ENCODE data around the gene SERPINF2. TPM values are rescaled to one million over a fixed set of nuclear protein-coding genes. Genes with fewer than 3 reads are reported as not detected.
"Not testable (repeated sequence)": the region's sequence is repeated elsewhere in the genome, so short reads cannot be mapped to it uniquely, and the experiment has no call there.

Gene SERPINF2
- total RNA-seq, 1 donor from 2014 or later: not detected

DNA sequence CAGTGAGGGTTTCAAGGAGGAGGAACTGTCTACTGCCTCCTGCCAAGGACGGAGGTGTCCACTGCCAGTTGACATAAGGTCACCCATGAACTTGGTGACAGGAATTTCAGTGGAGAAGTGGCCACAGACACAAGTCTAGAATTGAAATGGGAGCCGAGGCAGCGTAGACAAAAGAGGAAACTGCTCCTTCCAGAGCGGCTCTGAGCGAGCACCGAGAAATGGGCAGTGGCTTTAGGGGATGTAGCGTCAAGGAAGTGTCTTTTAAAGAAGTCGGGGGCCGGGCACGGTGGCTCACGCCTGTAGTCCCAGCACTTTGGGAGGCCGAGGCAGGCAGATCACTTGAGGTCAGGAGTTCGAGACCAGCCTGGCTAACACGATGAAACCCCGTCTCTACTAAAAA is 16.1 kb downstream of the SERPINF2 start:
- FAIRE-seq (no peak), DNase-seq (ENCODE audit: low spot score in 2 of 2) (no peak)

DNA sequence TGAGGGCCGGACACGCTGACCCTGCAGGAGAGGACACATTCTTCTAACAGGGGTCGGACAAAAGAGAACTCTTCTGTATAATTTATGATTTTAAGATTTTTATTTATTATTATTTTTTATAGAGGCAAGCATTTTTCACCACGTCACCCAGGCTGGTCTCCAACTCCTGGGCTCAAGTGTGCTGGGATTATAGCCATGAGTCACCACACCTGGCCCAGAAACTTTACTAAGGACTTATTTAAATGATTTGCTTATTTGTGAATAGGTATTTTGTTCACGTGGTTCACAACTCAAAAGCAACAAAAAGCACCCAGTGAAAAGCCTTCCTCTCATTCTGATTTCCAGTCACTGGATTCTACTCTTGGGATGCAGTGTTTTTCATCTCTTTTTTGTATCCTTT is 16.9 kb downstream of the SERPINF2 start:
- no peak for FAIRE-seq
- DNase-seq (ENCODE audit: low spot score in 2 of 2): no peak

DNA sequence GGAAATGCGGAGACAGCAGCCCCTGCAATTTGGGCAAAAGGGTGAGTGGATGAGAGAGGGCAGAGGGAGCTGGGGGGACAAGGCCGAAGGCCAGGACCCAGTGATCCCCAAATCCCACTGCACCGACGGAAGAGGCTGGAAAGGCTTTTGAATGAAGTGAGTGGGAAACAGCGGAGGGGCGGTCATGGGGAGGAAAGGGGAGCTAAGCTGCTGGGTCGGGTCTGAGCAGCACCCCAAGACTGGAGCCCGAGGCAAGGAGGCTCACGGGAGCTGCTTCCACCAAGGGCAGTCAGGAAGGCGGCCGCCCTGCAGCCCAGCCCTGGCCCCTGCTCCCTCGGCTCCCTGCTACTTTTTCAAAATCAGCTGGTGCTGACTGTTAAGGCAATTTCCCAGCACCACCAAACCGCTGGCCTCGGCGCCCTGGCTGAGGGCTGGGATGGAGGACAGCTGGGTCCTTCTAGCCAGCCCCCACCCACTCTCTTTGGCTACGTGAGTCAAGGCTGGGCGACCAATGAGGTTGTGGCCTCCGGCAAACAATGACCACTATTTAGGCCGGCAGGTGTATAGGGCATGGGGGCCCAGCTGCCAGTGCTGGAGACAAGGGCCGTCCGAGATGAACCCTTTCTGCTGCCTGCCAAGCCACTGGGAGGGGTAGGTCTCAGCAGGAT is 19.7 kb downstream of the SERPINF2 start:
- FAIRE-seq (no peak), DNase-seq (ENCODE audit: low spot score in 2 of 2) (no peak)

DNA sequence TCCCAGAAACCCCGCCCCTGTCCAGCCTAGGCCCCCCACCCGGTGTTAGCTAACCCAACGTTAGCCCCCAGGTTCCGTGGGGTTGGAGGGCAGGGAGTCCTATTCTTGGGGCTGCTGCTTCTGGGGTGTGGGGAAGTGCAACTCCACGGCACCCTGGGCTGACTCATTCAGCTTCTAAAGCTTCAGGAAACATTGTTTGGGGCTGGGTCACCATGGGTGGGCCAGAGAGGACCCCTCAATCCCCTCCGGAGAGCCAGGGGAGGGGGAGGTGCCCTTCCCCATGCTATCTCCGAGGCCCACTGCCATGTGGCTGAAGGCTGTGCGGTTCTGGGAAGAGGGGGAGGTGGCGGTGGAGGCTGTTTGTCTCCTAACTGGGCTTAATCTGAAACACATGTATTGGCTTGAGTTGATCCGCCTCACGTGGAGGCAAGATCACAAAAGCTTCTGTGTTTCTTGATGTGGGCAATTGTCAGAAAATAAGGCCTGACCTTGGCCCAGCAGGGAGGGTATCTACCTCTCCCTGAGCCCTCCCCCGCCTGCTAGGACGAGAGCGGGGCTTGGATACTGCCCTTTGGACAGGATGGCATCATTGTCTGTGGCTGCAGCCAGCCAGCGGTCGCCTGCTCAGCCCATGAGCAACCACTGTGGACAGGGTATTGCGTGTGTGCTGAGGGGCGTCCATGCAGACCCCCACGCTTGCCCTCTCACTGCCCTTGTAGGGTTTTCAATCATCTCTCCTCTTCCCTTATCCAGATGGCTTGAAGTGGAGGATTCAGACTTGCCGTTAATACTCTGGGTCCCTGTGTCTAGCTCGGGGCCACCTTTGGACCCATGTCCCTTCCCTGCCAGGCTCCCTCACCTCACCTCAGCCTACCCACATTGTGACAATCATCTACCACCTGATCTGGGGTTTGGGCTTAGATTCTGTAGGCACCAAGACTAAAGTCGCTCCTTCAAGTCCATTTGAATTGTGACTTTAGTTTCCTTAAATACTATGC is 20.5 kb downstream of the SERPINF2 start:
- DNase-seq (ENCODE audit: low spot score in 2 of 2): no peak
- no peak for FAIRE-seq

DNA sequence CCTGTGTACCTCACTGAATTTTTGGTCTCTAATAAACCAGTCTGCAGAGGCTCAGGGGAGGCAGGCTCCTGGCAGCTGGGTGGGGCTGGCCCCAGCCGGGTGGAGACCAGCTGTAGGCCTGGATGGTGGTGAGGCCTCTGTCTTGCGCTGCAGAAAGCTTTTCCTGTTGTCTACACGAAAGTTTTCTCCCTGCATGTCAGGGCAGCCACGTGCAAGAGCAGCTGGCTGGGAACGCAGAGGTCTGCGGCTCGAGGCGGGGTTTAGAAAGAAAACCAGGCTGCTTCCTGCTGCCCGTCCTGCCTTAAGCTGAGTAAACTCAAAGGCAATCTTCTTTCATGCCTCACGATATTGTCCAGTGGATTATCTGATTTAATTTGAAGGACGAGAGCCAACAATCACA is 21.6 kb downstream of the SERPINF2 start:
- DNase-seq (ENCODE audit: low spot score in 2 of 2): no peak
- no peak for FAIRE-seq

DNA sequence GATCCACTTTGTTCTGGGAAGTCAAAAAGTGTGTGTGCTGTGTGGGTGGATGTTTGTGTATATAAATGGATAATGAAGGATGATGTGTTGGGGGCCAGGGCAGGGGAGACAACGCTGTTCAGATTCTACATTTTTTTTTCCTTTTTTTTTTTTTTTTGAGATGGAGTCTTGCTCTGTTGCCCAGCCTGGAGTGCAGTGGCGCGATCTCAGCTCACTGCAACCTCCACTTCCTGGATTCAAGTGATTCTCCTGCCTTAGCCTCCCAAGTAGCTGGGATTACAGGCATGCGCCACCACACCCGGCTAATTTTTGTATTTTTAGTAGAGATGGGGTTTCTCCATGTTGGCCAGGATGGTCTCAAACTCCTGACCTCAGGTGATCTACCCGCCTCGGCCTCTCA is 22.0 kb downstream of the SERPINF2 start:
- not testable (repeated sequence) for DNase-seq (ENCODE audit: low spot score in 2 of 2); FAIRE-seq

DNA sequence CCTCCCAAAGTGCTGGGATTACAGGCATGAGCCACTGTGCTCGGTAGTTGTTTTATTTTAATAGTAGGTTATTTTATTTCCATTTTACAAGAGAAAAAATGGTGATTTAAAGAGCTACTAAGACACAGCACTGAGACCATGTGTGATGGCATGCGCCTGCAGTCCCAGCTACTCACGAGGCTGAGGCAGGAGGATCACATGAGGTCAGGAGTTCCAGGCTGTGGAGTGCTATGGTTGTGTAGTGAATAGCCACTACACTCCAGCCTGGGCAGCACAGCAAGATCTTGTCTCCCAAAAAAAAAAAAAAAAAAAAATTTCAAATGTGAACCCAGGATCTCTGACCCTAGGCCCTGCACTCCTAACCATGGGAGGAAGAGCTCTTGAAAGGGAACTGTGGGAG is 22.9 kb downstream of the SERPINF2 start:
- no peak for FAIRE-seq
- no peak for DNase-seq (ENCODE audit: low spot score in 2 of 2)

DNA sequence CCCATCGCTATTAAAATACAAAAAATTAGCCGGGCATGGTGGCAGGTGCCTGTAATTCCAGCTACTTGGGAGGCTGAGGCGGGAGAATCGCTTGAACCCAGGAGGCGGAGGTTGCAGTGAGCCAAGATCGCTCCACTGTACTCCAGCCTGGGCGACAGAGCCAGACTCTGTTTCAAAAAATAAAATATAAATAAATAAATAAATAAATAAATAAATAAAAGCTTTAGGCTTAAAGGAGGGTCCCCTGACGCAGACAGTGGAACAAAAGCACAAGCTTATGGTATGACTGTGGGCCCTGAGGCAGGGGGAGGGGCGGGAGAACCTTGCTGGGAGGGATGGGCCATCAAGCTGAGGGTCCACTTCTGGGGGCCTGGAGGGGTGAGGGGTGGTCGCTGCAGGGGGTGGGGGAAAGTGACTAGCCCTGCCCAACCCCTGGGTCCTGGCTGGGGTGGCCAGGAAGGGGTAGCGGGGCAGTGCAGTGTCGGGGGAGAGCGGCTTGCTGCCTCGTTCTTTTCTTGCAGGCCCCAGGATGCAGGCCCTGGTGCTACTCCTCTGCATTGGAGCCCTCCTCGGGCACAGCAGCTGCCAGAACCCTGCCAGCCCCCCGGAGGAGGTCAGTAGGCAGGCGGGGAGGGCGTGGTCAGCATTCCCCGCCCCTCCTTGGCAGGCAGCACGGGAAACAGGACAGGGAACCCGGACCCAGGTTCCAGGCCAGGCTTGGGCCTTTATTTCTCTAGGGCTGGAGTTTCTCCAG is 23.9 kb downstream of the SERPINF2 start:
- no peak for DNase-seq (ENCODE audit: low spot score in 2 of 2)
- FAIRE-seq: no peak

DNA sequence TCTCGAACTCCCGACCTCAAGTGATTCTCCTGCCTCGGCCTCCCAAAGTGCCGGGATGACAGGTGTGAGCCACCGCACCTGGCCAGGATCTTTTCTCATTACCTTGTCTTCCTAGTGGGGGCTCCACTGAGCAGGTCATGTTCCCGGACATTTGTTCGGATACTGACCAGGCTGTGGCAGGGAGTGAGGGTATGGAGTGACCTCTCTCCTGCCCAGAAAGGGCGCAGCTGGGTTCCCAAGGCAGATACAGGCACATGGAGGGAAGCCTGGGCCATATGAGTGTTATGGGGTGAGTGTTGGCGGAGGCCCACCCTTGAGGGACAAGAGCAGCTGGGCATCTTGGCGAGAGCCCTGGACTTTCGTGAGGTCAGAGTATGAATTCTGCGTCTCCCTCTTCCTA is 24.7 kb downstream of the SERPINF2 start:
- FAIRE-seq (no peak), DNase-seq (ENCODE audit: low spot score in 2 of 2) (no peak)

DNA sequence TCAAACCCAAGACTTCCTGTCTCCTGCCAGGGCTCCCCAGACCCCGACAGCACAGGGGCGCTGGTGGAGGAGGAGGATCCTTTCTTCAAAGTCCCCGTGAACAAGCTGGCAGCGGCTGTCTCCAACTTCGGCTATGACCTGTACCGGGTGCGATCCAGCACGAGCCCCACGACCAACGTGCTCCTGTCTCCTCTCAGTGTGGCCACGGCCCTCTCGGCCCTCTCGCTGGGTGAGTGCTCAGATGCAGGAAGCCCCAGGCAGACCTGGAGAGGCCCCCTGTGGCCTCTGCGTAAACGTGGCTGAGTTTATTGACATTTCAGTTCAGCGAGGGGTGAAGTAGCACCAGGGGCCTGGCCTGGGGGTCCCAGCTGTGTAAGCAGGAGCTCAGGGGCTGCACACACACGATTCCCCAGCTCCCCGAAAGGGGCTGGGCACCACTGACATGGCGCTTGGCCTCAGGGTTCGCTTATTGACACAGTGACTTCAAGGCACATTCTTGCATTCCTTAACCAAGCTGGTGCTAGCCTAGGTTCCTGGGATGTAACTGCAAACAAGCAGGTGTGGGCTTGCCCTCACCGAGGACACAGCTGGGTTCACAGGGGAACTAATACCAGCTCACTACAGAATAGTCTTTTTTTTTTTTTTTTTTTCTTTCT is 27.3 kb downstream of the SERPINF2 start:
- DNase-seq (ENCODE audit: low spot score in 2 of 2) (no peak), FAIRE-seq (no peak)

DNA sequence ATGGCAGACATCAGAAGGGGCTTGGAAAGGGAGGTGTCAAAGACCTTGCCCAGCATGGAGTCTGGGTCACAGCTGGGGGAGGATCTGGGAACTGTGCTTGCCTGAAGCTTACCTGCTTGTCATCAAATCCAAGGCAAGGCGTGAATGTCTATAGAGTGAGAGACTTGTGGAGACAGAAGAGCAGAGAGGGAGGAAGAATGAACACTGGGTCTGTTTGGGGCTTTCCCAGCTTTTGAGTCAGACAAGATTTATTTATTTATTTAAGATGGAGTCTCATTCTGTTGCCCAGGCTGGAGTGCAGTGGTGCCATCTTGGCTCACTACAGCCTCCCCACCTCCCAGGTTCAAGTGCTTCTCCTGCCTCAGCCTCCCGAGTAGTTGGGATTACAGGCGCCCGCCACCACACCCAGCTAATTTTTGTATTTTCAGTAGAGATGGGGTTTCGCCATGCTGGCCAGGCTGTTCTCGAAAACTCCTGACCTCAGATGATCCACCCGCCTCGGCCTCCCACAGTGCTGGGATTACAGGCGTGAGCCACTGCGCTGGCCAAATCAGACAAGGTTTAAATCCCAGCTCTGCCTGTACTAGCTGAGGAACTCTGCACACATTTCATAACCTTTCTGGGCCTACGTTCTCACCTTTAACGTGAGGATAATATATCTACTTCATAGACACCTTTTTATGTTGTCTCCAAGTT is 30.5 kb downstream of the SERPINF2 start:
- not testable (repeated sequence) for DNase-seq (ENCODE audit: low spot score in 2 of 2); FAIRE-seq

DNA sequence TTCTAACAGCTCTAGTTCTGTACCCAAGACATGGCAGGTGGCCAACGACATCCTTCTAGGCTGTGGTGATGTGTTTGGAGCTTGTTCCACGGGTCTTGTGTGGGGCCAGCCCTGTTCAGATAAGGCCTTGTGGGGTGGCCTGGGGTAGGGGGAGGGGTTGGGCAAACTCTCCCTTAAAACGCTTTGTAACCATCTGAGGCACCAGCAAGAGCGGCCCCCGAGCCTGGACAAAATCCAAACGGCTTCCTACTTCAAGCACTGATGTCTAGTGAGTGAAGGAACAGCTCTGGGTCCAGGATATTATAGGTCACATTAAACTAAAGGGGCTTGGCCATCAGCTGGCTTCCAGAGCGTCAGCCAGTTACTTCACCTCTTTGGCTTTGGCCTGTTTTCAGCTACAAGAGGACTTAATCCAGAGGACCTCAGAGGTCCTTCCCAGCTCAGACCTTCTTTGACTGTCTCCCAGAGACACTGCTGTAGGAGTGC is 31.1 kb downstream of the SERPINF2 start:
- DNase-seq (ENCODE audit: low spot score in 2 of 2) (no peak), FAIRE-seq (no peak)

DNA sequence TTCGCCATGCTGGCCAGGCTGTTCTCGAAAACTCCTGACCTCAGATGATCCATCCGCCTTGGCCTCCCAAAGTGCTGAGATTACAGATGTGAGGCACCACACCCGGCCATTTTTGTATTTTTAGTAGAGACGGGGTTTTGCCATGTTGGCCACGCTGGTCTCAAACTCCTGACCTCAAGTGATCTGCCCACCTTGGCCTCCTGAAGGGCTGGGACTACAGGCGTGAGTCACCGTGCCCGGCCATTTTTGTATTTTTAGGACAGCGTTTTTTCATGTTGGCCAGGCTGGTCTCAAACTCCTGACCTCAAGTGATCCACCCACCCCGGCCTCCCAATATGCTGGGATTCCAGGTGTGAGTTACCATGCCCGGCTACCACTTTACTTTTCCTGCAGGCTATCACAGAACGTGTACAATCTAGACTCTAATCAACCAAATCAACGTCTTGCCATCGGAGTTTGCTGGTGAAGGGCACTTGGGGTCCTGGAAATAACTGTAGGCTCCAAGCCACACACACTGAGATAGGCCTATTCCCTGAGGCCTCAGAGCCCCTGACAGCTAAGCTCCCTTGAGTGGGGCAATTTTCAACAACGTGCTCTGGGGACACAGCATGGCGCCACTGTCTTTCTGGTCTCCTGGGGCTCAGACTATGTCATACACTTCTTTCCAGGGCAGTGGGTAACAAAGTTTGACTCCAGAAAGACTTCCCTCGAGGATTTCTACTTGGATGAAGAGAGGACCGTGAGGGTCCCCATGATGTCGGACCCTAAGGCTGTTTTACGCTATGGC is 31.9 kb downstream of the SERPINF2 start:
- no peak for DNase-seq (ENCODE audit: low spot score in 2 of 2)
- FAIRE-seq: no peak

DNA sequence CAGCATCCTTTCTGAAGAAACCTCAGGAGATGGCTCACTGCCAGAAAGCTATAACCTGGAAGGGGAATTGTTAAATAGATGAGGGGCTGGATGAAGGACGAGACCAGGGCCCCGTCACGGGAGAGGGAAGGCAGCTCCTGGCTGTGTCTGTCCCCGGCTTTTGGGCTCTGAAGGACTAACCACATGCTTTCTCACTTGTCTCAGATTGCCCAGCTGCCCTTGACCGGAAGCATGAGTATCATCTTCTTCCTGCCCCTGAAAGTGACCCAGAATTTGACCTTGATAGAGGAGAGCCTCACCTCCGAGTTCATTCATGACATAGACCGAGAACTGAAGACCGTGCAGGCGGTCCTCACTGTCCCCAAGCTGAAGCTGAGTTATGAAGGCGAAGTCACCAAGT is 33.7 kb downstream of the SERPINF2 start:
- FAIRE-seq: no peak
- DNase-seq (ENCODE audit: low spot score in 2 of 2): no peak

DNA sequence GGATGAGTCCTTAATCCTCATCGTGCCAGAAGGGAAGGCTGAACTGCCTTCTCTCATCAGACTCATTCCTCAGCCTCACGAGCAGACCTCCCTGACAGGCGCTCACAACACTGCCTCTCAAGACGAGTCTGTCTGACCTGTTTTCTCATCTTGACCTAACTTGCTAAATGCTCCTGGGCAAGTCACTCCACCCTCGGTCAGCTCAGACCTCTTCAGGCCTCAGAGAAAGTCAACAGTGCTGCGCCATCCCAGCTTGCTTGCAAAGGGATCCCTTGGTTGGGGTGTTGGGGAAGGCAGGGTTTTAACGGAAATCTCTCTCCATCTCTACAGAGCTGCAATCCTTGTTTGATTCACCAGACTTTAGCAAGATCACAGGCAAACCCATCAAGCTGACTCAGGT is 34.2 kb downstream of the SERPINF2 start:
- FAIRE-seq: no peak
- DNase-seq (ENCODE audit: low spot score in 2 of 2): no peak

DNA sequence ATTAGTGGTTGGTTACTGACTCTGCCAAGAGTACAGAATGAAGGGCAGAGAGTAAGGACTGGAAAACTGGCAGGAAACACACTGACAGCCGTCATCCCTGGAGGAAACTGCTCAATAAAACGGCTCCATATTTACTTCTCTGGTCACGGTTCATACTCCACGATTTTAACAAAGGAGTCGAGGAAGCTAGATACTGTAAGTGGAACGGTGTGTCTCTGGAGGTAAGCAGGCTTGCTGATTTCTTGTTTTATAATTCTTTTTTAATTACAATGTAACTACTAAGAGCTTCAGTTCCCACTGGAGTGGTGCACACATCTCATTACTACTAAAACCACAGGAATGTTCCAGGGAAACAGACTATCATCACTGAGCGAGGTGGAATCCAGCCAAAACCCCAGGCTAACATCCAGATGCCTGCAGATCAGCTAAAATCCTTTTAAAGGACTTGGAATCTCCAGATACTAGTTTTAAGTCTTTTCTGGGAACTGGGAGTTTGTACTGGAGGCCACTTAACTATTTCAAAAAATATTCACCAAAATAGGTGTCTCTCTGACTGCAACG is 37.0 kb downstream of the SERPINF2 start:
- DNase-seq (ENCODE audit: low spot score in 2 of 2) (no peak), FAIRE-seq (no peak)

DNA sequence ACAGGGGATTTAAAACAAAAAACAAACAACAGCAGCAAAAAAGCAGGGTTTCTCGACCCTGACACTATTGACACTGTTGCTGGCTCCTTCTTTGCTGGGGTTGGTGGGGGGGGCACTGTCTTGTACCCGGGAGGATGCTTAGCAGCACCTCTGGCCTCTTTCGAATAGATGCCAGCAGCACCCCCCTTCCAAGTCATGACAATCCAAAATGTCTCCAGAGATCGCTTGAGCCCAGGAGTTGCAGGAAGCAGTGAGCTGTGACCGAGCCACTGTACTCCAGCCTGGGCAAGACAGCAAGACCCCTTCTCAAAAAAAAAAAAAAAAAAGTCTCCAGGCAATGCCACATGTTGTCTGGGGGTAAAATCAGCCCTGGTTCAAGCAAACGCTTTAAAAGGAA is 39.5 kb downstream of the SERPINF2 start:
- no peak for DNase-seq (ENCODE audit: low spot score in 2 of 2)
- no peak for FAIRE-seq

DNA sequence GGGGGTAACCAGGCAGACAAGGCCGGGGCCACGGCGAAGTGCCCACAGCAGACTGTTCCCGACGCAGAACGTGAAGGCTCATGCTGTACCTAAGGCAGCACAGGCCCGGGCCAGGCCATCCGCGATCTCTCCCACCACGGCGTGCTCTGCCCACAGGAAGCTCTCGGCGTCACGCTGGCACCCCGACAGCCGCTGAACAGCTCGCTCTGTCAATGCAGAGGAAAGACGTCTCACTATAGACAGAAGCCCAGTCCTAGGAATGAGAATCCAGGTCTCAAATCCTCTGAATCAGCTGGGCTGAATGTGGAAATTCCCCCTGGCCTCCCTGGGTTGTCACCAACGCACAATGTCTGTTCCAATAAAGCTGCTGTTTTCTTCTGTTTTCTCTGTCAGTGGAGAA is 40.6 kb downstream of the SERPINF2 start:
- no peak for FAIRE-seq
- DNase-seq (ENCODE audit: low spot score in 2 of 2): no peak

Data from frontal cortex (tissue), 4 donors.